KBM-7 (cell line): ENCODE results near the gene IGFBP3.
"Not testable (repeated sequence)": the region's sequence is repeated elsewhere in the genome, so short reads cannot be mapped to it uniquely, and the experiment has no call there.

Experiments used
- DNase-seq: peaks from one replicate; pipeline ENCODE4 v3.0.0-alpha.2; 2015
- in situ Hi-C: fragments of 300-500 bp; cut with MboI; formaldehyde crosslinking; loops from 2 replicates; pipeline ENCODE4 v1.14.3; 2020; ENCODE audit warnings: low sequenced_read_pairs, low pct_unique_long_range_greater_than_20kb, mixed read lengths

IGFBP3 gene, protein sequence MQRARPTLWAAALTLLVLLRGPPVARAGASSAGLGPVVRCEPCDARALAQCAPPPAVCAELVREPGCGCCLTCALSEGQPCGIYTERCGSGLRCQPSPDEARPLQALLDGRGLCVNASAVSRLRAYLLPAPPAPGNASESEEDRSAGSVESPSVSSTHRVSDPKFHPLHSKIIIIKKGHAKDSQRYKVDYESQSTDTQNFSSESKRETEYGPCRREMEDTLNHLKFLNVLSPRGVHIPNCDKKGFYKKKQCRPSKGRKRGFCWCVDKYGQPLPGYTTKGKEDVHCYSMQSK

DNA sequence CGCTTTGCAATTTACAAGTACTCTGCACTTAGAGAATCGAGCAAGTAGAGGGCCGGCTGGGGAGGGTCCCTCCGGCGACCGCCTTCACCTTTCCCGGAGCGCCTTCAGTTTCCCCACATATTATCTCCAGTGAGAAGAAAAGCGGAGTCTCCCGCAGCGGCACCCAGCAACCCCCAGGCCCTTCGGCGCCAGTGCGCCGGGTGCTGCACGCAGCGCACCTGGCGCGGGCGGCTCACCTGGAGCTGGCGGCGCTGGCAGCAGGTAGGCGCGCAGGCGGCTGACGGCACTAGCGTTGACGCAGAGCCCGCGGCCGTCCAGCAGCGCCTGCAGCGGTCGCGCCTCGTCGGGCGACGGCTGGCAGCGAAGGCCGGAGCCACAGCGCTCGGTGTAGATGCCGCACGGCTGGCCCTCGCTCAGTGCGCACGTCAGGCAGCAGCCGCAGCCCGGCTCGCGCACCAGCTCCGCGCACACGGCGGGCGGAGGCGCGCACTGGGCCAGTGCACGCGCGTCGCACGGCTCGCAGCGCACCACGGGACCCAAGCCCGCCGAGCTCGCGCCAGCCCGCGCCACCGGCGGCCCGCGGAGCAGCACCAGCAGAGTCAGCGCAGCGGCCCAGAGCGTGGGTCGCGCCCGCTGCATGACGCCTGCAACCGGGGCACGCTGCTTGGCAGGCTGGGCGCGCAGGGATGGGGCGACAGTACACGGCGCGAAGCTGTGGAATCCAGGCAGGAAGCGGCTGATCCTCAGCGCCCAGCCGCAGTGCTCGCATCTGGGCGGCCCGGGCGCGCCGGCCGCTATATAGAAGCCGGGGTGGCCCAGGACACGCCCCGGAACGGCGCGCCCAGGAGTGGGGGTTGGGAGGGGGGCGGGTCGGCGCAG, at the start of gene IGFBP3:
Gene IGFBP3 (minus strand): TSS at position 771 of the 879 bp plus-strand sequence. CDS start 132 bp downstream, at position 639.
- in situ Hi-C loops: loop anchor here (25.0 kb wide), 2 partner anchors 392 to 1167 kb away; no protein-coding TSS in a partner anchor
- no peak for DNase-seq

DNA sequence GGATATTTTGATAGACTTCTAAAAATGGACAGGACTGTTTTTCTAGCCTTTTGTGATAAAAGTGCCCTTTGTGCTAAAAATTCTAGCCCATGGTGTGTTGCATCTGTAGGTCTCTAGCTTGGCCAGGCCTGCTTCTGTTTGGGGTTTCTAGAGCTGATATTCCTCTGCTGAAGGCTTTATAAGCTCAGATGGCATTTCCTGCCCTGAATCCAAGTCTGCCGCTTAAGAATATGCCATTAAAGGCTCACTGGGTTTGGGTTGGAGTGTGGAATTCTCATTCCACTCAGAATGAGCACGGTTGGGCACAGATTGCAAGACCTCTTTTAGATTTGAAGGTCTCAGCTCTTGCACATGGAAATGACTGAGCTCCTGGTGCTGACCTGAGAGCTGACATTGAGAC, 49.4 kb upstream of the IGFBP3 start:
- in situ Hi-C loops: no loop called here
- DNase-seq: no peak

DNA sequence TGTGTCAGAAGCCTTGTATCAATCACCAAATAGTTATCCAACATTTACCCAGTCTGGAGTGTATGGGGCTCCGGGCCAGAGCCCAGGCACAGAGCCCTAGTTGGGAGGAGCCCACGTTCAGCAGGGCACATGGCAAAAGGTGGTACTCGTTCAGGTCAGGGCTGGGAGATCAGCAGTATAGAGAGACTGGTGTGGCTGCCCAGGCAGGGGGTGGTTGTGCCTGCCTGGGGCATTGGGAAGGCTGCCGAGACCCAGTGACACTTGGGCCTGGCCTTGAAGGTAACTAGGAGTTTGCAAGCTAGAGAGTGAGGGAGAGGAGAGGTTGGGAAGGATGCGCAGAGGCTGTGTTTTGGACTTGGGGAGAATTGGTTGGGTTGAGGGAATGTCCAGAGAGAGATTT, 48.9 kb upstream of the IGFBP3 start:
- no peak for DNase-seq

DNA sequence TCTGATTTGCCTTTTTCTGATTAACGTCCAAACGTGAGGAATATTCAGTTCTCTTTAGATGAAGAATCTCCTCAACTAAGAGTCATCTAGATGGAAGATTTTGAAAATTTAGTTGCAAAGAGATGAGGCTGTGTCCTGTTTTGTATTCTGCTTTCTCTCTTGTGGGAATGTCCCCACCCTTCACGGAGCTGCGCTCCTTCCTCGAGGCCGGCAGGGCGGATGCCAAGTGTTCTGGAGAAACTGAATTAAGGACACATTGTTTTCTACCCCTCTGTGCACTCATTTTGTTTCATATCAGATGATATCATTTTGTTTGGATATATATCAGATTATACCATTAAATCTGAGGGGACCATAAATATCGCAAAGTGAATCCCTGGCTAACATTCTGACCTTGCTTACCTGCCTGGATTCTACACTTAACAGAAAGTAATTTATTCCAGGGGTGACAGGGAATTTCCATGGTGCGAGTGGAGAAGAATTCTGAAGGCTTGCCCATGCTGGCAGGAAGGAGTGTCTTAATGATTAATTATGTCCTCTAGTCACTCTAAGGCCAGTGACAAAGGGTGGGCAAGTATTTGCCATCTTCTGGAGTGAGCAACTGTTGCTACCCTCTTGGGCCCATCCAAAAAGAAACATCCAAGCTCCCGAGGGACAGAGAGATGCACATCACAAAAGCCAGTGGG, 47.9 kb upstream of the IGFBP3 start:
- in situ Hi-C loops: no loop called here
- DNase-seq: no peak

More for the DNA sequence above, 48.9 kb upstream of the IGFBP3 start:
- in situ Hi-C loops: no loop called here

DNA sequence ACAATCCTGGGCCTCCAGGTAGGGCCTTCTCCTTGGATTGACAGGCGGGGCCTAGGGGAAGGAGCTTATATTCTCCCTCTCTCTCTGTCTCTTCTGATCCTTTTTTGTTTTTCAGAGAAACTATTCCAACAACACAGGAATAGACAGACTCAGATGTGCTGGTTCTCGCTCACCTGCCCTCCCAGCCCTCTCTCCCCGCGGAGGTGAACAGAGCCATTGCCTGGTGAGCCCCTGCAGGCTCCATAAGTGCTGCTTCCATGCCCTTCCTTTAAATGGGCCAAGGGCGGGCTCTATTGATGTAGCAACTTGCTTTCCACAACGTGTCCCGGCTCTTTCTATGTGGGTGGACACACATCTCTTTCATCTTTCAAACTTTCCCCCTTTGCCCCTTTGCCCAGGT, 47.2 kb upstream of the IGFBP3 start:
- in situ Hi-C loops: no loop called here
- DNase-seq: no peak

DNA sequence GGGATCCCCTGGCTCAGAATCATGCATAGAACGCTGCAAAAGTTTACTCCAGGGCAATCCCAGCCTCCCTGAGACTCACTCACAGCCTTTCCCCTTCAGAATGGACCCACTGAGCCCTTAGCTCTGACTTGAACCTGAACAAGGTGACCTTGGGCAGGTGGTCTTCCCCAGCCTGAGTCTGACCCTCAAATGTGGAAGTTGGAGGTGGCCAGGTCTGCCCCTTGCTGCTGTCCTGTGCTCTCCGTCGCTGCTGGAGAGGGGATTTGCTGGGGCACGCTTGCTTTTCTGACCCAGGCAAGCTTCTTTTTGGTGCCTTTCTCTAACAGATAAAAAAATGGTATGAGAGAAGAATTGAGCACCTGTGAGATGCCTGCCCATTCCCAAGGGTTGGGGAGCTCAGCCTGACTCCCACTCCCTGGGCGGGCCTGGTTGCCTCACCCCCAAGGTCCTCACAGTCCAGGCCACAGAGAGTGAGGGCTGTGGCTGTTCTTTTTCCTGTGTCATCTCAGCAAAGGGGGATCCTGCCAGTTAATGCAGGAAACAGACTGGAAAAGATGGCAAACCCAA, 46.6 kb upstream of the IGFBP3 start:
- in situ Hi-C loops: no loop called here
- DNase-seq: no peak

DNA sequence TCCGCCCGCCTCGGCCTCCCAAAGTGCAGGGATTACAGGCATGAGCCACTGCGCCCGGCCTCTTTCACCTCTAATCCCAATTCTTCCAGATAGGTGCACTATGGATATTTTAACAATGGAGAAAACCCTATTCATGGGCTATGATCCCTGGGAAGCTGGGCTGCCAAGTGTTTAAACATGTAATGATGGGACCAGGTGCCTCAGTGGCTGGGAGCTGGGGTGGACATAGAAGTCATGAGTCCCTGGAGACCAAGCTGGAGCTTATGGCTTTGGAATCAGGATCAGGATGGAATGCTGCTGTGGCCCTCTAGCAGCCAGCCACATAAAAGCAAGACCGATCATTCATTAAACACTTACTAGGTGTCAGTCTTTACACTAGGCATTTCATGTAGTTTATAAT, 41.8 kb upstream of the IGFBP3 start:
- in situ Hi-C loops: no loop called here
- DNase-seq: no peak

DNA sequence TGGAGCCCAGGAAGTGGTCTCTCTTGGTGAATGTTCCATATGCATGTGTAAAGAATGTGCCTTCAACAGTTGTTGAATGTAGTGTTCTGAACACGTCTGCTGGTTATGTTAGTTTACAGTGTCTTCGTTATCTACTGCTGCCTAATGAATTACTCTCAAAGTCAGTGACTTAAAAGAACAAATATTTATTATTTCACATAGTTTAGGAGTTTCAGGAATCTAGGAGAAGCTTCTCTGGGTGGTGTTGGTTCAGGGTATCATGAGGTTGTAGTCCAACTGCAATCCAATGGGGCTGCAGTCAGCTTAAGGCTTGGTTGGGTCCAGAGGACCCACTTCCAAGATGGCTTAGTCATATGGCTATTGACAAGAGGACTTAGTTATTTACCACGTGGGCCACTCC, 36.6 kb upstream of the IGFBP3 start:
- no peak for DNase-seq
- in situ Hi-C loops: no loop called here

DNA sequence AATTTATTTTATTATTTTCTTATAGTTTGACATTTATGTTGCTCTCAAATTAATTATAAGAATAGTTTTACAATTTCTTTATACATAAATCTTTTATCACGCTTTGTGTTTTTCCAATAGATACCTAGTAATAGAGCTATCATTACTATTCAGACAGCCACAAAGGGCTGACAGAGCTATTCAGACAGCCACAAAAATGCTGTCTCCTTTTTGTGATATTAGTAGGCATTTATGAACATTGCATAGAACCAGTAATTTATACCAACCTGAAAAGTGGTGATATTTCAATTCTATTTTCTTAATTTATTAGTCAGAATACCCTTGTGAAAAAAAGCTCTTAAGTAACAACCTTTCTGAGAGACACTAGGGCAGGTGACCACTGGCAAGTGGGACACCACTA, 34.2 kb upstream of the IGFBP3 start:
- in situ Hi-C loops: no loop called here

DNA sequence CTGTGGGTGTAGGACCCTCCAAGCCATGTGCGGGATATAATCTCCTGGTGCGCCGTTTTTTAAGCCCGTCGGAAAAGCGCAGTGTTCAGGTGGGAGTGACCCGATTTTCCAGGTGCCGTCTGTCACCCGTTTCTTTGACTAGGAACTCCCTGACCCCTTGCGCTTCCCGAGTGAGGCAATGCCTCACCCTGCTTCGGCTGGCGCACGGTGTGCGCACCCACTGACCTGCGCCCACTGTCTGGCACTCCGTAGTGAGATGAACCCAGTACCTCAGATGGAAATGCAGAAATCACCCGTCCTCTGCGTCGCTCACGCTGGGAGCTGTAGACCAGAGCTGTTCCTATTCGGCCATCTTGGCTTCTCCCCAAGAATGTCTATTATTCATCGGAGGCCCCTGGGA, 32.0 kb upstream of the IGFBP3 start:
- DNase-seq, in situ Hi-C loops: not testable (repeated sequence)

More for the DNA sequence above, 34.2 kb upstream of the IGFBP3 start:
- no peak for DNase-seq

DNA sequence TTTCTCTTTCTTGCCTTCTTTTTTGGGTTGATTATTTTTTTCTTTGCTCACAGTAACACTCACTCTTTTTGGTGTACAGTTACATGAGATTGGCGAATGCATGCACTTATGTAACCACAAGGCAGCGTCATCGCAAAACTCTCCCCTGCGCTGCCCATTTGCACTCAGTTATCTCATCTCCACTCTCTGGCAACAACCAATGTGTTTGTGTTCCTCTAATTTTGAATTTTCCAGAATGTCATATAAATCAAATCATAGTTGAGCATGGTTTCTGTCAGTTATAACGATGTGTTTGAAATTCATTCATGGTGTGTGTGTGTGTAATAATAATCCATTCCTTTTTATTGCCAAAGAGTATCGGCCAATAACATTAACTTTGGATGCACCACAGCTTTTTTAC, 23.0 kb upstream of the IGFBP3 start:
- in situ Hi-C loops: no loop called here
- no peak for DNase-seq

DNA sequence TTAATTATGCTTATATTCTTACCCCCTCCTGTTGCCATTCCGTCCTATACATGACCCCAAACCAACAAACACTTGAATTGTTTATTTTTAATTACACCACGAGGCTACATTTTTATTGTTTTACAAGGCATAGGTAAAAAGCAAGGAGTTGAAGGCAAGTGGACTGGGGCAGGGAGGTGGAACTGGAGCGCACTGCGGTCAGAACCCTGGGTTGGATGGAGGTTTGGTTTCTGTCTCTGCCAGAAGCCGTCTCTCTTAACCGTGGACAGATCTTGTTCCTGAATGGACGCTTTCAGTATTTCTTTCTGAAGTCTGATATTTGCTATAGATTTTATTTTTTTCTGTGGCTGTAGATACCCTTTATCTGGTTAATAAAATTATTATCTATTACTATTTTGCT, 19.9 kb upstream of the IGFBP3 start:
- no peak for DNase-seq
- in situ Hi-C loops: no loop called here

DNA sequence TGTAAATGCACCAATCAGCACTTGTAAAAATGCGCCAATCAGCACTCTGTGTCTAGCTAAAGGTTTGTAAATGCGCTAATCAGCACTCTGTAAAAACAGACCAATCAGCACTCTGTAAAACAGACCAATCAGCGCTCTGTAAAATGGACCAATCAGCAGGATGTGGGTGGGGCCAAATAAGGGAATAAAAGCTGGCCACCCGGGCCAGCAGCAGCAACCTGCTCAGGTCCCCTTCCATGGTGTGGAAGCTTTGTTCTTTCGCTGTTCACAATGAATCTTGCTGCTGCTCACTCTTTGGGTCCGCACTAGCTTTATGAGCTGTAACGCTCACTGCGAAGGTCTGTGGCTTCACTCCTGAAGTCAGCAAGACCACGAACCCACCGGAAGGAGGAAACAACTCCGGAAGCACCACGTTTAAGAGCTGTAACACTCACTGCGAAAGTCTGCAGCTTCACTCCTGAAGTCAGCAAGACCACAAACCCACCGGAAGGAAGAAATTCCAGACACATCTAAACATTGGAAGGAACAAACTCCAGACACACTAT, 19.2 kb upstream of the IGFBP3 start:
- in situ Hi-C loops: not testable (repeated sequence)
- peak; percentile 70 for DNase-seq

DNA sequence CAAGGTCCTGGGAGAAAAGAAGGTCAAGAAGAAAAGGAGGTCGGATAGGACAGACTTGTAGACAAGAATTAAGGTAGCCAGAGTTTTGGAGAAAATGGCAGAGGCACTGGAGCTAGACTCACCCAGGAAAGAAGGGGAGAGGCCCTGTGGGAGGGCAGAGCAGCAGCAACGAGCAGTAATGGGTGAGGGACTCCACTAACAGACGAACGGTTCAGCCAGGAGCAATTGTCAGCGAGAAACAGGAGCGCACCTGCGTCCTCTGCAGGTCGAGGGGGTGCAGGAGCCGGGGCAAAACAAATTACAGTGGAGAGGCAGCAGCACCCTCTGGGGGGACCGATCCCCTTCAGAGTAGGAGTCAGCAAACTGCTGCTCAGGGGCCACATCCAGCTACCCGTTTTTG, 18.5 kb upstream of the IGFBP3 start:
- DNase-seq: no peak
- in situ Hi-C loops: no loop called here

DNA sequence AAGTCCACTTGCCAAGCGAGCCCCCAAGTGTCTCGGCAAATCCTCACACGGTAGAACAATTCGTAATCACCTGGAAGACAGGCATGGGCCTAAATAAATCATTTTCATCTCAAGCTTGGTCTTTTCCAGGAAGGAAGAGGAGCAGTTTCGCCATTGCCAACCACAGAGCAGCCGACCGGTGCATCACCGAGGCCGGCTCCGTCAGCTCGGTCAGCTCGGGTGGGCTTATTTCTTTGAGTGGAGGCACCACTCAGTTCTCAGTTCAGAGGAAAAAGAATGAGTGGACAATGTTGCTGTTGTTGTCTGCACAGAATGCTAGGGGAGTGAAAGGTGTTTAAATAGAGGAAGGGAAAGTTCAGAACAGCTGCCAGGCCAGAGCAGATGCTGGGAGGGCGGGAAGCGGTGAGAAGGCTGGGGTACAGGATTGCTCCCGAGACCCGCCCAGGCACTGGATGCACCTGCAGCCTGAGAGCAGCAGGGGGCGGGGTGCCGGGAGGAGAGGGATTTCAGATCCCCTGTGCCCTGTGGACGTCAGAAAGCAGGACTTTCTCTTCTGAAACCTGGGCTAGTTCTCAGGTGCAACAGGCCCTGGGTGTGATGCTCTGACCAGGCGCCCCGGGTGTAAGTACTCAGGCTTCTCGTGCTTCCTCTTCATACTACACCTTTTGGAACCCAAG, 17.7 kb upstream of the IGFBP3 start:
- no peak for DNase-seq

DNA sequence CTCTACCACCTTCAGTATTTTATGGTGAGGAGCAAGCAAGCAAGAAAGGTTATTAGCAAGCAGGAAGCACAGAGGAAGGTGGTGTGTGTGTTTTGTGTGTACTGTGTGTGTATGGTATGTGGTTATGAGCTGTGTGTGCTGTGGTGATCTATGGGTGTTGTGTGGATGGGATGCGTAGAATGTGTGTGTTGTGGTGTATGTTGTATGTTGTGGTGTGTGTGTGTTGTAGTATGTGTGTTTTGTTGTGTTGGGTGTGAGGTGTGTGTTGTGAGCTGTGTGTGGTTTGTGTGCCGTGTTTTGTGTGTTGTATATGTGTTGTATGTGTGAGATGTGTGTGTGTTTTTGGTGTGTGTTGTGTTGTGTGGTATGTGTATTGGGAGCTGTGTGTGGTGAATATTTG, 16.8 kb upstream of the IGFBP3 start:
- in situ Hi-C loops: no loop called here
- DNase-seq: no peak

More for the DNA sequence above, 17.7 kb upstream of the IGFBP3 start:
- in situ Hi-C loops: no loop called here

DNA sequence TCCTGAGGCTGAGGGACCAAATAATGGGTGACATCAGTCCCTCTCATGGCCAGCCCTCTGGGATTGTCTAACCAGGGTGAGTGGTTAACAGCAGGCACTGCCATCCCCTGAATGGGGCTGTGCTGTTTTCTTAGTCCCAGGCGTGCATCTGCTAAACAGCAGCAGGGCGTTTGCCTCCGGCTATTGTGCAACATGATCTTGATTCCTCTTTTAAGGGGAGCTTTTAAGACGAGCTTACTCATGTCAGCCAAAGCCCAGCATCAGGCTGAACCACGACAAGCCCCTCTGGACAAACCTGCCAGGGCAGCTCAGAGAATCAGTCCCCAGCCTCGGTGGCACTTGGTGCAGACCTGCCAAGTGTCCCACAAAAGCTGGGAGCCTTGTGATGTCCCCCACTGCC, 16.2 kb upstream of the IGFBP3 start:
- in situ Hi-C loops: no loop called here
- no peak for DNase-seq

DNA sequence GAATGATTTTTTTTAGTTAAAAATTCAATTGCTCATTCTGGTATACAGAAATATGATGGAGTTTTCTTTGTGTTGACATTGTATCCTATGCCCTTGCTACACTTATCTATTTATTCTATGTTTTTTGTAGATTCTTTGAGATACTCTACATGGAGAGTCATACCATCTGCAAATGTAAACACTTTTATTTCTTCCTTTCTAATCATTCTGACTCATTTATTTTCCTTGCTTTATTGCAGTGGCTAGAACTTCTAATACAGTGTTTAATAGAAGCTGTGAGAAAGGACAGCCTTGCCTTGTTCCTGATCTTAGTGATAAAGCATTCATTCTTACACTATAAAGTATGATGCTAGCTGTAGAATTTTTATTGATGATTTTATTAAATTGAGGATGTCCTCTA, 9.9 kb upstream of the IGFBP3 start:
- in situ Hi-C loops: no loop called here
- DNase-seq: no peak

DNA sequence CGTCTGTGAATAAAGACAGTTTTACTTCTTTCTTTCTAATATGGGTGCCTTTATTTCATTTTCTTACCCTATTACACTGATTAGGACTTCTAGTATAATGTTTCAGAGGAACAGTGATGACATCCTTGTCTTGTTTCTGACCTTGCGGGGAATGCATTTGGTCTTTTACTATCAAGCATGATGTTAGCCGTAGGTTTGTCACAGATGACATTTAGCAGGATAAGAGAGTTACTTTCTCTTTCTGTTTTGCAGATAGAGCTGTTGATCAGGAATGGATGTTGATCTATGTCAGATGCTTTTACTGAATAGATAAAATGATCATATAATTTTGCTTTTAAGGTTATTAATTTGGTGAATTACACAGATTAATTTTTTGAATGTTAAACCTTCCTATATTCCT, 6.6 kb upstream of the IGFBP3 start:
- in situ Hi-C loops: no loop called here
- DNase-seq: no peak
